HG03066 (cell line): Measurements from ENCODE around the gene EYA4.

Source experiments
- ATAC-seq: cut with Tn5 transposase; IDR thresholded peaks from one replicate; pipeline ENCODE4 v1.9.1; 2021; ENCODE audit warnings: low read depth; ENCODE audit not compliant: unreplicated experiment

EYA4 gene

GRCh38 chr6:133432021-133432989, 191.1 kb downstream of the EYA4 start:
- no peak for ATAC-seq

- ATAC-seq, result no peak
These were observed 194.0 kb downstream of the EYA4 start for GRCh38 chr6:133435065-133435728.

GRCh38 chr6:133436652-133437051, 195.5 kb downstream of the EYA4 start:
- ATAC-seq, result no peak

- no peak for ATAC-seq
These were observed 200.3 kb downstream of the EYA4 start for GRCh38 chr6:133441491-133441890.

GRCh38 chr6:133446789-133447188, 205.6 kb downstream of the EYA4 start:
- no peak for ATAC-seq

- ATAC-seq, result no peak
These were observed 206.8 kb downstream of the EYA4 start for GRCh38 chr6:133447924-133448323.

- no peak for ATAC-seq
These were observed 215.3 kb downstream of the EYA4 start for GRCh38 chr6:133456439-133456838.

- no peak for ATAC-seq
These were observed 215.8 kb downstream of the EYA4 start for GRCh38 chr6:133456944-133457343.

GRCh38 chr6:133460101-133460500, 218.9 kb downstream of the EYA4 start:
- ATAC-seq, result no peak

GRCh38 chr6:133463790-133464189, 222.6 kb downstream of the EYA4 start:
- no peak for ATAC-seq

GRCh38 chr6:133466680-133467079, 225.5 kb downstream of the EYA4 start:
- ATAC-seq, result no peak

- ATAC-seq, result no peak
These were observed 226.2 kb downstream of the EYA4 start for GRCh38 chr6:133467231-133467981.

GRCh38 chr6:133467982-133468380, 226.8 kb downstream of the EYA4 start:
- no peak for ATAC-seq

- no peak for ATAC-seq
These were observed 227.4 kb downstream of the EYA4 start for GRCh38 chr6:133468591-133468990.

GRCh38 chr6:133474516-133474915, 233.4 kb downstream of the EYA4 start:
- ATAC-seq, result no peak

- ATAC-seq, result no peak
These were observed 237.5 kb downstream of the EYA4 start for GRCh38 chr6:133478673-133479072.

- ATAC-seq, result no peak
These were observed 246.0 kb downstream of the EYA4 start for GRCh38 chr6:133487174-133487573.

- no peak for ATAC-seq
These were observed 254.2 kb downstream of the EYA4 start for GRCh38 chr6:133495205-133495903.

- no peak for ATAC-seq
These were observed 258.5 kb downstream of the EYA4 start for GRCh38 chr6:133499662-133500061.

GRCh38 chr6:133501675-133502270, 260.6 kb downstream of the EYA4 start:
- ATAC-seq, result no peak
